ENCODE measurements around the gene SPAG4. TPM values are rescaled to one million over a fixed set of nuclear protein-coding genes. Genes with fewer than 3 reads are reported as not detected.

SPAG4 gene
- total RNA-seq, 2 experiments from 2014 or later, result 15.5 to 17.1 TPM

DNA sequence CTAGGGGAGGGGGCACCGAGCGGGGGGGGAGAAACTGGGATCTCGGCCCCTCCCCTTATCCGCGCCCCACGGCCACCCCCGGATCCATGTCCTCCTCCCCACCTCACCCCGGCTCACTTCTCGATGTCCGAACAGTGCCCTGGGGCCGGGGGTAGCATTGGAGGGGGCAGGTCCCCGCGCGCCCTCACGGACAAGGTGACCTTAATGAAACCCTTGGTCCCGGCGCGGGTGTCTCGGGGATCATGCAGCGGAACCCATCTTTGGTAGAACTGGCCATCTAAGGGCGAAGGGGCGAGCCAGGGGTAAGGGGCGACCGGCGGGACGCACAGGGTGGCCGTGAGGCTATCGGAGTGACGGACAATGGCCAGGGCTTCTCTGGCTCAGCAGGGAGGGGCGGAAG lies 13.6 kb upstream of the SPAG4 start:
- H3K27ac Mint-ChIP-seq, result no peak overlapping the region
- peaks cover 14% of the 10 kb centered on the region for H3K4me1 Mint-ChIP-seq (ENCODE audit: low read depth)
- ATAC-seq (ENCODE audit: poor library complexity) (no peak), DNase-seq (no peak)
- intact Hi-C loops (cut with DNase I, micrococcal nuclease), result loop anchor here (2.0 to 10.0 kb wide), 6 partner anchors 15 to 283 kb away; partner anchors contain the start of genes CPNE1 (in 2 of the 2), RBM12 (in 2 of the 2), NFS1 (in 1 of the 2) and ROMO1 (in 1 of the 2)
- peak overlapping the region; percentile 58 for H3K4me3 ChIP-seq (ENCODE audit: low read length)
- ChIA-PET POLR2A (interaction anchor here (0.6 to 2.0 kb wide), 9 partner anchors 16 to 352 kb away, joined by 3 to 36 read pairs (median 4); partner anchors contain the start of genes CPNE1, NFS1, PHF20 and RBM12), CTCF (interaction anchor here (0.9 to 4.0 kb wide), 5 partner anchors 13 to 154 kb away, joined by 3 to 27 read pairs (median 4); no protein-coding TSS in a partner anchor)
- no peaks in the 10 kb centered on the region for H3K36me3 Mint-ChIP-seq (ENCODE audit: low read depth)
- H3K27me3 ChIP-seq (ENCODE audit: control insufficient read depth in 1 of 2, insufficient read depth in 2 of 2, low read length in 2 of 2), result peaks cover 9 to 15% of the 10 kb centered on the region in 2 experiments
- peaks cover 18% of the 10 kb centered on the region for H3K27me3 Mint-ChIP-seq
- no peaks in the 10 kb centered on the region for H3K9me3 Mint-ChIP-seq
- TF ChIP-seq, protein P1, sequence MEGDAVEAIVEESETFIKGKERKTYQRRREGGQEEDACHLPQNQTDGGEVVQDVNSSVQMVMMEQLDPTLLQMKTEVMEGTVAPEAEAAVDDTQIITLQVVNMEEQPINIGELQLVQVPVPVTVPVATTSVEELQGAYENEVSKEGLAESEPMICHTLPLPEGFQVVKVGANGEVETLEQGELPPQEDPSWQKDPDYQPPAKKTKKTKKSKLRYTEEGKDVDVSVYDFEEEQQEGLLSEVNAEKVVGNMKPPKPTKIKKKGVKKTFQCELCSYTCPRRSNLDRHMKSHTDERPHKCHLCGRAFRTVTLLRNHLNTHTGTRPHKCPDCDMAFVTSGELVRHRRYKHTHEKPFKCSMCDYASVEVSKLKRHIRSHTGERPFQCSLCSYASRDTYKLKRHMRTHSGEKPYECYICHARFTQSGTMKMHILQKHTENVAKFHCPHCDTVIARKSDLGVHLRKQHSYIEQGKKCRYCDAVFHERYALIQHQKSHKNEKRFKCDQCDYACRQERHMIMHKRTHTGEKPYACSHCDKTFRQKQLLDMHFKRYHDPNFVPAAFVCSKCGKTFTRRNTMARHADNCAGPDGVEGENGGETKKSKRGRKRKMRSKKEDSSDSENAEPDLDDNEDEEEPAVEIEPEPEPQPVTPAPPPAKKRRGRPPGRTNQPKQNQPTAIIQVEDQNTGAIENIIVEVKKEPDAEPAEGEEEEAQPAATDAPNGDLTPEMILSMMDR (IDR thresholded peaks at IDR 0.05), result no peak
- no peaks in the 10 kb centered on the region for H3K9me3 ChIP-seq (ENCODE audit: control insufficient read depth in 1 of 2, insufficient read depth in 1 of 2, low read length in 2 of 2)
- peaks cover 19% of the 10 kb centered on the region for H3K4me1 ChIP-seq (ENCODE audit: insufficient read depth, low read length)
- H3K27ac ChIP-seq (ENCODE audit: low read depth in 1 of 2, low read length in 2 of 2), result no peak overlapping the region
- no peaks in the 10 kb centered on the region for H3K36me3 ChIP-seq (ENCODE audit: insufficient read depth, low read length)
- H3K4me3 Mint-ChIP-seq, result peak overlapping the region; percentile 63

DNA sequence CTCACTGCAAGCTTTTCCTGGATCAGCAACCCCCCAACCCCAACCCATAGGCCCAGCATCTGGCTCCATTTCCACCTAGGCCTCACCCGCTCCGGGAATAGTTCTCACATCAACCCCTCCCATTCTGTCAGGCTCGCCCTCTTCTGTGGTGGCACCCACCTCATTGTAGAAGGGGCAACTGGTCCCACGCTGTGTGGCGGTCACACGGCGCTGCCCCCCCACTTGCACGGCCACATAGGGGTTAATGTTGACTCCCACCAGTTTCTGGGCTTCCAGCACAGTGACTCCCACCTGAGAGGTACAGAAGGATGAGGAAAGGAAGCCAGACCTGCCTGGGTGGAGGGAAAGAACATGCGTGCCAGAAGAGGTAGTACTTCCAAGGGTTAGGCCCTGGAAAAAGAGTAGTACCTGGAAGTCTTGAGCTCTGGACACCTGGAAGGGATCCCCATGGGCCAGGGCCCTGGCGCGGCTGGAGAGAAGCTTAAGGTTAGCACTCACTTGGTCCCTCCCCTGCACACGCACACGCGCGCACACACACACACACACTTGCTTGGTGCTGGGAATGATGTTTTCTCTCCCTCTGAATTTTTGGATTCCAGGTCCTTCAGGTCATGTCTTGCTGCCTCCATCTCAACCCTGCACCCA lies 12.7 kb upstream of the SPAG4 start:
- H3K27me3 ChIP-seq (ENCODE audit: control insufficient read depth in 1 of 2, insufficient read depth in 2 of 2, low read length in 2 of 2), result peaks cover 9 to 15% of the 10 kb centered on the region in 2 experiments
- H3K27ac Mint-ChIP-seq, result no peak overlapping the region
- H3K4me1 ChIP-seq (ENCODE audit: insufficient read depth, low read length), result peaks cover 19% of the 10 kb centered on the region
- H3K27ac ChIP-seq (ENCODE audit: low read depth in 1 of 2, low read length in 2 of 2), result no peak overlapping the region
- no peak for DNase-seq
- H3K4me3 Mint-ChIP-seq, result peak overlapping the region; percentile 63
- H3K4me1 Mint-ChIP-seq (ENCODE audit: low read depth), result peaks cover 14% of the 10 kb centered on the region
- peaks cover 18% of the 10 kb centered on the region for H3K27me3 Mint-ChIP-seq
- CTCF ChIA-PET, result interaction anchor here (0.6 to 4.0 kb wide), 3 partner anchors 13 to 45 kb away, joined by 3 to 27 read pairs (median 4); partner anchors contain the start of gene SPAG4
- H3K9me3 ChIP-seq (ENCODE audit: control insufficient read depth in 1 of 2, insufficient read depth in 1 of 2, low read length in 2 of 2), result no peaks in the 10 kb centered on the region
- ATAC-seq (ENCODE audit: poor library complexity), result no peak
- intact Hi-C loops (cut with DNase I, micrococcal nuclease), result loop anchor here (5.0 to 10.0 kb wide), 4 partner anchors 59 to 282 kb away; partner anchors contain the start of genes CPNE1 (in 2 of the 2) and RBM12 (in 2 of the 2)
- H3K9me3 Mint-ChIP-seq, result no peaks in the 10 kb centered on the region
- no peaks in the 10 kb centered on the region for H3K36me3 Mint-ChIP-seq (ENCODE audit: low read depth)
- H3K36me3 ChIP-seq (ENCODE audit: insufficient read depth, low read length), result no peaks in the 10 kb centered on the region
- no peak overlapping the region for H3K4me3 ChIP-seq (ENCODE audit: low read length)
- TF ChIP-seq, protein P1 (IDR thresholded peaks at IDR 0.05), result no peak
- POLR2A ChIA-PET, result interaction anchor here (1.2 to 1.8 kb wide), 3 partner anchors 13 to 351 kb away, joined by 3 to 7 read pairs (median 4); partner anchors contain the start of genes NFS1, ROMO1, SCAND1 and SPAG4

DNA sequence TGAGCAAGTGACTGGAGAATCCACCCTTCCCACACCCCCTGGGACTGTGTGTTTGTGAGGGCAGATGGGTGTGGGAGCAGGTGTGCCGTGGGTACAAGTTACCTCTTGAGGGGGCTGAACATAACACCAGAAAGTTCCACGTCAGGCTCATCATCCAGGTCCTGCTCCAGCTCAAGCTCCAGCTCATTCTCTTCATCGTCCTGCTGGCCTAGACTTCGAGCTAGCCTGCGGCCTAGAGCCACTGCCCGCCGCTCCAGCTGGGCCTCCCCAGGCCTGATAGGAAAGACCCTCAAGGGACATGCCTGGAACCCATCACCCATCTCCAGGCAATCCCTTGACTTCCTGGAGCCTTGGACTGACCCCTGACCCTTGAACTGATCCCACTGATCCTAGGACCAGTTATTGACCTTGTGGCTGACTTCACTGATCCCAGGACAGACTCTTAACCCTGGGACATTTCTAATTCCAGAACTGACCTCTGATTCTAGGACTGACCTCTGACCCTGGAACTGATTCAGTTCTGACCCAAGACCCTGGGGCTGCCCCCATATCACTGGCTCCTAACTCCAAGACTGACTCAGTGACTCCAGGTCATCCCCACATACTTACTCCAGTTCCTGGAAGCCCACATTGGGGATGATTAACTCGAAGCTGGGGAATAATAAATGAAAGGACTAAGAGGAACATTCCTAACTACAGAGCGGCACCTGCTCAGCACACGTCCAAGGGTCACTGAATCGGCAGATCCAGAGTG lies 11.8 kb upstream of the SPAG4 start:
- ATAC-seq (ENCODE audit: poor library complexity) (no peak), DNase-seq (no peak)
- H3K4me1 ChIP-seq (ENCODE audit: insufficient read depth, low read length), result peaks cover 19% of the 10 kb centered on the region
- no peaks in the 10 kb centered on the region for H3K36me3 Mint-ChIP-seq (ENCODE audit: low read depth)
- H3K9me3 Mint-ChIP-seq, result no peaks in the 10 kb centered on the region
- ChIA-PET POLR2A (interaction anchor here (1.0 to 1.8 kb wide), 4 partner anchors 12 to 350 kb away, joined by 3 to 7 read pairs (median 4); partner anchors contain the start of genes NFS1, ROMO1, SCAND1 and SPAG4), CTCF (interaction anchor here (1.0 to 4.0 kb wide), 4 partner anchors 10 to 16 kb away, joined by 3 to 27 read pairs (median 6); partner anchors contain the start of gene SPAG4)
- intact Hi-C loops (cut with DNase I, micrococcal nuclease), result loop anchor here (1.0 to 10.0 kb wide), 5 partner anchors 58 to 281 kb away; partner anchors contain the start of genes CPNE1 (in 2 of the 2) and RBM12 (in 2 of the 2)
- H3K4me3 ChIP-seq (ENCODE audit: low read length), result no peak overlapping the region
- H3K9me3 ChIP-seq (ENCODE audit: control insufficient read depth in 1 of 2, insufficient read depth in 1 of 2, low read length in 2 of 2), result no peaks in the 10 kb centered on the region
- peaks cover 9 to 15% of the 10 kb centered on the region in 2 experiments for H3K27me3 ChIP-seq (ENCODE audit: control insufficient read depth in 1 of 2, insufficient read depth in 2 of 2, low read length in 2 of 2)
- peak overlapping the region; percentile 40 for H3K4me3 Mint-ChIP-seq
- H3K27ac ChIP-seq (ENCODE audit: low read depth in 1 of 2, low read length in 2 of 2), result no peak overlapping the region
- TF ChIP-seq, protein P1 (IDR thresholded peaks at IDR 0.05), result no peak
- peaks cover 18% of the 10 kb centered on the region for H3K27me3 Mint-ChIP-seq
- H3K4me1 Mint-ChIP-seq (ENCODE audit: low read depth), result peaks cover 14% of the 10 kb centered on the region
- no peaks in the 10 kb centered on the region for H3K36me3 ChIP-seq (ENCODE audit: insufficient read depth, low read length)
- no peak overlapping the region for H3K27ac Mint-ChIP-seq

Measured in CD4-positive, alpha-beta T cell (primary cell).